Measurements from ENCODE around the gene FAM110A. TPM values are rescaled to one million over a fixed set of nuclear protein-coding genes. Genes with fewer than 3 reads are reported as not detected.
"Not testable (repeated sequence)": the region's sequence is repeated elsewhere in the genome, so short reads cannot be mapped to it uniquely, and the experiment has no call there.

The FAM110A gene
- total and polyA plus RNA-seq, 2 donors (not counting 1 experiment from before 2014, with no cell fraction given): 15.6 to 18.4 TPM

DNA sequence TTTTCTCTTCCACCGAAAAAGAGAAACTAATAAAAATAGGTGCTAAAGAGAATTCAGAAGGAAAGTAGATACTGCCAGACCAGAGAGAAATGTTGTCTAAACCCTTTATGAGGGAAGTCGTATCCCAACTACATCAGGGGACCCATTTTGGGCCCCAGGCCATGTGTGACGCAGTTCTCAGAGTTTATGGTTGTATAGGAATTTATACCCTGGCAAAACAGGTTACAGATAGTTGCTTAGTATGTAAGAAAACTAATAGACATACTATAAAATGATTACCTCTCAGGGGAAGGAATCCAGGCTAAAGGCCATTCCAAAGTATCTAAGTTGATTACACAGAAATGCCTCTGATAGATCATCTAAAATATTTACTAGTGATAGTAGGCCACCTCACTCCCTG, 36.6 kb upstream of the FAM110A start:
- Histone ChIP-seq H3K27me3 (replicated peaks in 1 of 4; ENCODE audit: control extremely low read depth in 1 of 4, control insufficient read depth in 3 of 4, insufficient read depth in 4 of 4, low read length in 3 of 4) (peaks cover 0 to 4% (median 0%) of the 10 kb centered on the region in 4 experiments), H3K4me2 (replicated peaks; ENCODE audit: low read depth, low read length, poor library complexity, severe bottlenecking) (no peak overlapping the region), H3K36me3 (replicated peaks in 1 of 2; ENCODE audit: control extremely low read depth in 1 of 2, control insufficient read depth in 1 of 2, extremely low read depth in 1 of 2, insufficient read depth in 2 of 2, low read length in 1 of 2) (no peaks in the 10 kb centered on the region), H3K79me2 (ENCODE audit: control insufficient read depth, insufficient read depth, low read length) (no peaks in the 10 kb centered on the region), H2AFZ (ENCODE audit: insufficient read depth, low read depth, low read length, poor library complexity, severe bottlenecking) (no peak overlapping the region), H3K9me3 (ENCODE audit: control extremely low read depth in 1 of 3, control insufficient read depth in 2 of 3, insufficient read depth in 1 of 3, low read length in 2 of 3) (peaks cover 0 to 6% (median 4%) of the 10 kb centered on the region in 3 donors), H3K4me1 (ENCODE audit: control insufficient read depth in 2 of 2, insufficient read depth in 2 of 2, low read length in 2 of 2) (no peaks in the 10 kb centered on the region), H3K4me3 (ENCODE audit: control extremely low read depth in 1 of 5, extremely low read depth in 1 of 5, insufficient read depth in 1 of 5, low read depth in 2 of 5, low read length in 4 of 5) (no peak overlapping the region), H3K9ac (ENCODE audit: low read length) (no peak overlapping the region), H3K27ac (ENCODE audit: low read length in 2 of 2) (no peak overlapping the region), H4K20me1 (ENCODE audit: control insufficient read depth, insufficient read depth, low read length, poor library complexity, severe bottlenecking) (no peaks in the 10 kb centered on the region)
- ChIA-PET CTCF (no interaction called here), POLR2A (no interaction called here)
- no peak for TF ChIP-seq EZH2 (IDR thresholded peaks at IDR 0.05; ENCODE audit: borderline replicate concordance, insufficient read depth, low read depth, low read length, poor library complexity, severe bottlenecking)
- TF ChIP-seq, protein P1, sequence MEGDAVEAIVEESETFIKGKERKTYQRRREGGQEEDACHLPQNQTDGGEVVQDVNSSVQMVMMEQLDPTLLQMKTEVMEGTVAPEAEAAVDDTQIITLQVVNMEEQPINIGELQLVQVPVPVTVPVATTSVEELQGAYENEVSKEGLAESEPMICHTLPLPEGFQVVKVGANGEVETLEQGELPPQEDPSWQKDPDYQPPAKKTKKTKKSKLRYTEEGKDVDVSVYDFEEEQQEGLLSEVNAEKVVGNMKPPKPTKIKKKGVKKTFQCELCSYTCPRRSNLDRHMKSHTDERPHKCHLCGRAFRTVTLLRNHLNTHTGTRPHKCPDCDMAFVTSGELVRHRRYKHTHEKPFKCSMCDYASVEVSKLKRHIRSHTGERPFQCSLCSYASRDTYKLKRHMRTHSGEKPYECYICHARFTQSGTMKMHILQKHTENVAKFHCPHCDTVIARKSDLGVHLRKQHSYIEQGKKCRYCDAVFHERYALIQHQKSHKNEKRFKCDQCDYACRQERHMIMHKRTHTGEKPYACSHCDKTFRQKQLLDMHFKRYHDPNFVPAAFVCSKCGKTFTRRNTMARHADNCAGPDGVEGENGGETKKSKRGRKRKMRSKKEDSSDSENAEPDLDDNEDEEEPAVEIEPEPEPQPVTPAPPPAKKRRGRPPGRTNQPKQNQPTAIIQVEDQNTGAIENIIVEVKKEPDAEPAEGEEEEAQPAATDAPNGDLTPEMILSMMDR (IDR thresholded peaks at IDR 0.05): no peak
- Mint-ChIP-seq H3K27me3 (peaks cover 19% of the 10 kb centered on the region), H3K4me3 (no peak overlapping the region), H3K9me3 (ENCODE audit: insufficient read depth) (peaks cover 4% of the 10 kb centered on the region), H3K27ac (no peak overlapping the region), H3K4me1 (no peaks in the 10 kb centered on the region)
- WGBS (ENCODE audit: insufficient coverage): no CpG with 5 or more reads among the region's 3 CpGs
- no peak for DNase-seq
- intact Hi-C loops (cut with micrococcal nuclease): no loop called here
- no peak for ATAC-seq (ENCODE audit: low read depth)

DNA sequence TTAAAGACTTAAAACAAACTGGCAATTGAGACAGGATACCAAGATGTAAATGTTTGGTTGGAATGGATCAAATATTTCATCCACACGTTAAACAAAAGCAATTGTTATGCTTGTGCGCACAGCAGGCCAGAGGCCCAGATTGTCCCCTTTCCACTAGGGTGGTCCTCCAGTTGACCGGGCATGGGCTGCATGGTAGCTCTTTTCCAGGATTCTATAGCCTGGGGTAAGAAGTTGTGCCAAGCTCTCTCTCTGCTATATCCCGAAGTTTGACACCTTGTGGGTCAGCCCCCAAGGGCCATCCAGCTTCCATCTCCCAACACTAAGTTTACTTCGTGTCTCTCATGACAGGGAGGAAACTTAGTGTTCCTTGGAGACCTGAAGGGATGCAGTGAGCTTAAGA, 34.8 kb upstream of the FAM110A start:
- intact Hi-C loops (cut with micrococcal nuclease); H4K20me1 ChIP-seq (ENCODE audit: control insufficient read depth, insufficient read depth, low read length, poor library complexity, severe bottlenecking); H3K9ac ChIP-seq (ENCODE audit: low read length); H3K27ac Mint-ChIP-seq; POLR2A ChIA-PET; H3K4me1 ChIP-seq (ENCODE audit: control insufficient read depth in 2 of 2, insufficient read depth in 2 of 2, low read length in 2 of 2); H2AFZ ChIP-seq (ENCODE audit: insufficient read depth, low read depth, low read length, poor library complexity, severe bottlenecking); DNase-seq; H3K4me1 Mint-ChIP-seq; H3K27me3 ChIP-seq (replicated peaks in 1 of 4; ENCODE audit: control extremely low read depth in 1 of 4, control insufficient read depth in 3 of 4, insufficient read depth in 4 of 4, low read length in 3 of 4); H3K9me3 Mint-ChIP-seq (ENCODE audit: insufficient read depth); H3K4me3 ChIP-seq (ENCODE audit: control extremely low read depth in 1 of 5, extremely low read depth in 1 of 5, insufficient read depth in 1 of 5, low read depth in 2 of 5, low read length in 4 of 5); H3K4me2 ChIP-seq (replicated peaks; ENCODE audit: low read depth, low read length, poor library complexity, severe bottlenecking); H3K9me3 ChIP-seq (ENCODE audit: control extremely low read depth in 1 of 3, control insufficient read depth in 2 of 3, insufficient read depth in 1 of 3, low read length in 2 of 3); ATAC-seq (ENCODE audit: low read depth); H3K4me3 Mint-ChIP-seq; H3K79me2 ChIP-seq (ENCODE audit: control insufficient read depth, insufficient read depth, low read length); H3K27ac ChIP-seq (ENCODE audit: low read length in 2 of 2); H3K36me3 ChIP-seq (replicated peaks in 1 of 2; ENCODE audit: control extremely low read depth in 1 of 2, control insufficient read depth in 1 of 2, extremely low read depth in 1 of 2, insufficient read depth in 2 of 2, low read length in 1 of 2): not testable (repeated sequence)
- peaks cover 20% of the 10 kb centered on the region for H3K27me3 Mint-ChIP-seq
- 100% methylated on average over 3 of the region's 5 CpGs for WGBS (ENCODE audit: insufficient coverage)
- CTCF ChIA-PET: interaction anchor here (2.4 kb wide), 1 partner anchor 157 kb away, joined by 7 read pairs; no protein-coding TSS in a partner anchor

DNA sequence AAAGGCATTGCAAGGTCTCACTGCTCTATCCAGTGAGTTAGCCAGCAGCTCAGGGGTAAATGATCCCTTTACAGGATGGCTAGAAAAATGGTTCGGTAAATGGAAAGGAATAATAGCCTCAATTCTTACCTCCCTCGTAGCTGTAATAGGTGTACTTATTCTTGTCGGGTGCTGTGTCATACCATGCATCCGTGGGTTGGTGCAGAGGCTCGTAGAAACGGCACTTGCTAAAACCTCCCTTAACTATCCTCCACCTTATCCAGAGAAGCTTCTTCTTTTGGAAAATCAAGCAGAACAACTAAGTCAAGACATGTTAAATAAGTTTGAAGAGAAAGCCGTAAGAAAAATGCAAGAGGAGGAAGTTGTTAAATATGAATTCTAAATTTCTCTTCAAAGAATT, 33.5 kb upstream of the FAM110A start:
- H3K9me3 ChIP-seq (ENCODE audit: control extremely low read depth in 1 of 3, control insufficient read depth in 2 of 3, insufficient read depth in 1 of 3, low read length in 2 of 3); H2AFZ ChIP-seq (ENCODE audit: insufficient read depth, low read depth, low read length, poor library complexity, severe bottlenecking); H3K4me2 ChIP-seq (replicated peaks; ENCODE audit: low read depth, low read length, poor library complexity, severe bottlenecking); POLR2A ChIA-PET; H3K27ac Mint-ChIP-seq; H3K79me2 ChIP-seq (ENCODE audit: control insufficient read depth, insufficient read depth, low read length); H3K4me1 Mint-ChIP-seq; H3K9me3 Mint-ChIP-seq (ENCODE audit: insufficient read depth); H3K27ac ChIP-seq (ENCODE audit: low read length in 2 of 2); intact Hi-C loops (cut with micrococcal nuclease); H4K20me1 ChIP-seq (ENCODE audit: control insufficient read depth, insufficient read depth, low read length, poor library complexity, severe bottlenecking); H3K9ac ChIP-seq (ENCODE audit: low read length); H3K4me3 ChIP-seq (ENCODE audit: control extremely low read depth in 1 of 5, extremely low read depth in 1 of 5, insufficient read depth in 1 of 5, low read depth in 2 of 5, low read length in 4 of 5); H3K36me3 ChIP-seq (replicated peaks in 1 of 2; ENCODE audit: control extremely low read depth in 1 of 2, control insufficient read depth in 1 of 2, extremely low read depth in 1 of 2, insufficient read depth in 2 of 2, low read length in 1 of 2); H3K27me3 ChIP-seq (replicated peaks in 1 of 4; ENCODE audit: control extremely low read depth in 1 of 4, control insufficient read depth in 3 of 4, insufficient read depth in 4 of 4, low read length in 3 of 4); DNase-seq; H3K4me3 Mint-ChIP-seq; ATAC-seq (ENCODE audit: low read depth); H3K4me1 ChIP-seq (ENCODE audit: control insufficient read depth in 2 of 2, insufficient read depth in 2 of 2, low read length in 2 of 2): not testable (repeated sequence)
- CTCF ChIA-PET: interaction anchor here (2.4 kb wide), 1 partner anchor 156 kb away, joined by 7 read pairs; no protein-coding TSS in a partner anchor
- no CpG with 5 or more reads among the region's 7 CpGs for WGBS (ENCODE audit: insufficient coverage)
- peaks cover 17% of the 10 kb centered on the region for H3K27me3 Mint-ChIP-seq

Data from B cell (primary cell).